Measurements from ENCODE around the gene MYO1D. TPM values are rescaled to one million over a fixed set of nuclear protein-coding genes. Genes with fewer than 3 reads are reported as not detected.

Gene MYO1D
- total and polyA plus RNA-seq, 8 donors = 11.6 to 727 (median 73.4) TPM

DNA sequence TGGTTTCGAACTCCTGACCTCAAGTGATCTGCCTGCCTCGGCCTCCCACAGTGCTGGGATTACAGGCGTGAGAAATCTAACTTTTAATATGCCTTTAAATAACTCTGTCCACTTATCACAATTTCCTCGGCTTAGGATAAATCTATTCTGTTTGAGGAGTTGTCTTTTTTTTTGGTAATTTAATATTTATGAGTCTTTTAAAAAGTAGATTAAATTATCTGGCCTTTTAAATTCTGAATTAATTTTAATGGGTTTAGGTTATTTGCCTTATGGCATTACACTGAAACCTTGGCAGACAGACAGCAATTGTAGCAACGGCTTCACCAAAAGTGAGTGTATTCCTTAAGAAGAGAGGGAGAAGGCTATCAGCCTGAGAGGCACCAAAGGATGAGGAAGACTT lies 66.2 kb downstream of the MYO1D start:
- 89 to 95% (median 93%) methylated on average over 5 of the region's 5 CpGs for WGBS, 5 donors
- intact Hi-C loops (cut with DNase I; ENCODE audit: low total_unique reads) = no loop called here

DNA sequence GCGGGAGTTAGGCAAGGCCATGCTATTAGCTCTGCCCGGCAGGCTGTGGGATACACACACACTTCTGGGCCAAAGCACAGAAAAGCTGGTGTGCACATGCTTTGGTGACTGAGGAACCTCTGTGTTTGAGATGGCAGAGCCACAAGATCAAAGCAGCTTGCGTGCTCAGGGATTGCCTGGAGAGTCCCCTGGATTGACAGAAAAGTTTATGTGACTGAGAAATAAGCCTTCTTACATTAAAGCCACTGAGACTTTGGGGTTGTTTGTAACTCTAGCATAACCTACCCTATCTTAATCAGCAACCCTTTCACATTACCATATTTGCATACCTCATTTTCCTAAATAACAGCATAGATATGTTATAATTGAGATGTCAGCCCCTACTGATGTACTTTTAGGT lies 69.3 kb downstream of the MYO1D start:
- Histone ChIP-seq H3K9me3 (no peaks in the 10 kb centered on the region), H3K27me3 (no peaks in the 10 kb centered on the region), H3K27ac (no peak overlapping the region), H3K4me3 (no peak overlapping the region), H3K4me1 (peaks cover 0 to 41% (median 0%) of the 10 kb centered on the region in 4 donors), H3K36me3 (no peaks in the 10 kb centered on the region)
- WGBS, 5 donors = 56 to 77% (median 64%) methylated on average over 3 of the region's 3 CpGs
- DNase-seq = no peak
- intact Hi-C loops (cut with DNase I; ENCODE audit: low total_unique reads) = no loop called here
- TF ChIP-seq POLR2AphosphoS5 (IDR thresholded peaks at IDR 0.05) (no peak), CTCF (IDR thresholded peaks at IDR 0.05) (no peak), EP300 (IDR thresholded peaks at IDR 0.05) (no peak), POLR2A (IDR thresholded peaks at IDR 0.05) (no peak)

More for the DNA sequence above, 66.2 kb downstream of the MYO1D start:
- no peak for DNase-seq
- Histone ChIP-seq H3K36me3 (no peaks in the 10 kb centered on the region), H3K4me1 (peaks cover 0 to 21% (median 0%) of the 10 kb centered on the region in 4 donors), H3K9me3 (no peaks in the 10 kb centered on the region), H3K27ac (no peak overlapping the region), H3K27me3 (no peaks in the 10 kb centered on the region), H3K4me3 (no peak overlapping the region)
- TF ChIP-seq POLR2A (IDR thresholded peaks at IDR 0.05) (no peak), POLR2AphosphoS5 (IDR thresholded peaks at IDR 0.05) (no peak), CTCF (IDR thresholded peaks at IDR 0.05) (no peak), EP300 (IDR thresholded peaks at IDR 0.05) (no peak)

DNA sequence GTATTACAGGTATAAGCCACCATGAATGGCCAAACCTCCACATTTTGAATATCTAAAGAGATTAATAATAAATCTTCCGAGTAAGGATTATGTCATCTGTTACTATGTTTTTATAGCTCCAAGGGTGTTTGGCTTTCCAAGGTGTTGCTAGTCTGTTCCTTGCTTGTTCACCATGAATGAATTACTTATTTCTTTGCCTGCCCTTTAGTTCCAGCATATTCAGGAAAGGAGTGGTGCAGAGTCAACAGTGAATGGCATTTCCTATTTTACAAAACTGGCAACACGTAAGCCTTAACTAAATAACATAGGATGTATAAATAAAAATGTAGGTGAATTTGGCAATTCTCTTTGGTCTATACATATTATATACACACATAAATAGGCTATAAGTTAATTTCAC lies 70.3 kb downstream of the MYO1D start:
- H3K36me3 ChIP-seq = no peaks in the 10 kb centered on the region
- no peak overlapping the region for H3K4me3 ChIP-seq
- WGBS, 5 donors = 24 to 64% (median 47%) methylated on average over 2 of the region's 2 CpGs
- TF ChIP-seq CTCF (IDR thresholded peaks at IDR 0.05) = no peak
- no peak for TF ChIP-seq POLR2A (IDR thresholded peaks at IDR 0.05)
- TF ChIP-seq EP300 (IDR thresholded peaks at IDR 0.05) = no peak
- TF ChIP-seq POLR2AphosphoS5 (IDR thresholded peaks at IDR 0.05) = no peak
- no peaks in the 10 kb centered on the region for H3K27me3 ChIP-seq
- peaks cover 0 to 45% (median under 1%) of the 10 kb centered on the region in 4 donors for H3K4me1 ChIP-seq
- H3K27ac ChIP-seq = peak overlapping the region in 1 of 5 donors; percentile 14
- intact Hi-C loops (cut with DNase I; ENCODE audit: low total_unique reads) = no loop called here
- H3K9me3 ChIP-seq = no peaks in the 10 kb centered on the region
- peak in 1 of 2 donors; percentile 78 for DNase-seq

GRCh38 chr17:32805029-32805976 lies 71.6 kb downstream of the MYO1D start:
- Histone ChIP-seq H3K4me3 (no peak overlapping the region), H3K27me3 (no peaks in the 10 kb centered on the region), H3K27ac (no peak overlapping the region), H3K9me3 (no peaks in the 10 kb centered on the region), H3K36me3 (no peaks in the 10 kb centered on the region), H3K4me1 (peaks cover 0 to 49% (median 3%) of the 10 kb centered on the region in 4 donors)
- no peak for DNase-seq
- intact Hi-C loops (cut with DNase I; ENCODE audit: low total_unique reads) = no loop called here
- no peak for TF ChIP-seq POLR2AphosphoS5 (IDR thresholded peaks at IDR 0.05)
- TF ChIP-seq POLR2A (IDR thresholded peaks at IDR 0.05) = no peak
- WGBS, 5 donors = 72 to 80% (median 74%) methylated on average over 5 of the region's 5 CpGs
